A673 (cell line): Measurements from ENCODE around the gene SAT1.

Source experiments
- EZH2 ChIP-seq: fragments of 200-600 bp; sonication (generic); IDR thresholded peaks from 2 replicates; pipeline ENCODE4 v1.6.1; 2017; ENCODE audit warnings: borderline replicate concordance, low read depth, mild to moderate bottlenecking, mixed read lengths, antibody characterized with exemption, low read length; ENCODE audit not compliant: poor library complexity, severe bottlenecking
- TF ChIP-seq, protein P1 (sequence below): fragments of 300-800, 200-600 bp; sonication (generic); conservative IDR thresholded peaks from 2 replicates; pipeline ENCODE4 v1.5.1; 2017; ENCODE audit warnings: low read depth, mild to moderate bottlenecking, antibody characterized with exemption, low read length, moderate library complexity, mixed read lengths

DNA sequence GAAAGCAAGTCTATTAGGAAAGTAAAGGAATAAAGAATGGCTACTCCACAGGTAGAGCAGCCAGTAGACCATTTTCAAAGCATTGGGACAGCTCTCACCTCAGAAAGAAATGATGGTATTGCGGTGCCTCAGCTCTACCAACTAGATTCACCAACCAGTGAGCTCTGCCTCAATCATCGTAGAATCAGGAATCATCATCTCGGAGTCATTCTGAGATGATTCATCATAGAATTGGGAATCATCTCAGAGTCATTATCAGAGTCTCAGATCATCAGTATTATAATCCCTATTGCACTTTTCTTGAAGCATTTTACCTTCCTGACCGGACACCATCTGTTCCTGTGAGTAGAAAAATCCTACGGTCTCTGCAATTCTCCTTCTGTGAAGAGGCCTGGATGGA is 17.5 kb upstream of the SAT1 start:
- TF ChIP-seq, protein P1, sequence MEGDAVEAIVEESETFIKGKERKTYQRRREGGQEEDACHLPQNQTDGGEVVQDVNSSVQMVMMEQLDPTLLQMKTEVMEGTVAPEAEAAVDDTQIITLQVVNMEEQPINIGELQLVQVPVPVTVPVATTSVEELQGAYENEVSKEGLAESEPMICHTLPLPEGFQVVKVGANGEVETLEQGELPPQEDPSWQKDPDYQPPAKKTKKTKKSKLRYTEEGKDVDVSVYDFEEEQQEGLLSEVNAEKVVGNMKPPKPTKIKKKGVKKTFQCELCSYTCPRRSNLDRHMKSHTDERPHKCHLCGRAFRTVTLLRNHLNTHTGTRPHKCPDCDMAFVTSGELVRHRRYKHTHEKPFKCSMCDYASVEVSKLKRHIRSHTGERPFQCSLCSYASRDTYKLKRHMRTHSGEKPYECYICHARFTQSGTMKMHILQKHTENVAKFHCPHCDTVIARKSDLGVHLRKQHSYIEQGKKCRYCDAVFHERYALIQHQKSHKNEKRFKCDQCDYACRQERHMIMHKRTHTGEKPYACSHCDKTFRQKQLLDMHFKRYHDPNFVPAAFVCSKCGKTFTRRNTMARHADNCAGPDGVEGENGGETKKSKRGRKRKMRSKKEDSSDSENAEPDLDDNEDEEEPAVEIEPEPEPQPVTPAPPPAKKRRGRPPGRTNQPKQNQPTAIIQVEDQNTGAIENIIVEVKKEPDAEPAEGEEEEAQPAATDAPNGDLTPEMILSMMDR: no peak
- TF ChIP-seq EZH2: no peak
